Suprapubic skin (tissue), 3 donors: ENCODE data around the gene UGT1A3.

Source experiments
- CTCF ChIP-seq, 2 donors: fragments of 200-600 bp in 1 of 2; fragments of 450-650 bp in 1 of 2; sonication (generic) in 1 of 2; IDR thresholded peaks; one replicate each; pipeline ENCODE4 v1.5.1; 2016 to 2019; ENCODE audit warnings: antibody characterized with exemption in 2 of 2, mild to moderate bottlenecking in 1 of 2, moderate library complexity in 1 of 2
- POLR2AphosphoS5 ChIP-seq, 3 donors: sonication (generic); formaldehyde crosslinking; IDR thresholded peaks; one replicate each; pipeline ENCODE4 v1.6.1; 2017; ENCODE audit warnings: antibody characterized with exemption in 3 of 3

GRCh38 chr2:233811087-233811486 lies 82.2 kb downstream of the UGT1A3 start:
- no peak for TF ChIP-seq CTCF (IDR thresholded peaks at IDR 0.05)
- no peak for TF ChIP-seq POLR2AphosphoS5 (IDR thresholded peaks at IDR 0.05)
